Ishikawa (cell line): Measurements from ENCODE around the gene GAS2L1.

Experiments used
- CEBPB ChIP-seq: IDR thresholded peaks from 2 replicates; pipeline ENCODE4 v1.6.1; 2012
- CREB1 ChIP-seq: IDR thresholded peaks from 2 replicates; pipeline ENCODE4 v1.6.1; 2012; ENCODE audit warnings: low read depth
- EGR1 ChIP-seq: IDR thresholded peaks from 2 replicates; pipeline ENCODE4 v1.6.1; 2012
- EP300 ChIP-seq: IDR thresholded peaks from 2 replicates; pipeline ENCODE4 v1.6.1; 2012; ENCODE audit warnings: borderline replicate concordance
- FOXM1 ChIP-seq: IDR thresholded peaks from 2 replicates; pipeline ENCODE4 v1.6.1; 2012; ENCODE audit warnings: low read depth, borderline replicate concordance
- NFIC ChIP-seq: IDR thresholded peaks from 2 replicates; pipeline ENCODE4 v1.6.1; 2012
- RAD21 ChIP-seq: IDR thresholded peaks from 2 replicates; pipeline ENCODE4 v1.6.1; 2012; ENCODE audit warnings: low read depth
- TAF1 ChIP-seq: IDR thresholded peaks from 2 replicates; pipeline ENCODE4 v1.6.1; 2012; ENCODE audit warnings: low read depth, mild to moderate bottlenecking
- TCF12 ChIP-seq: IDR thresholded peaks from 2 replicates; pipeline ENCODE4 v1.6.1; 2012; ENCODE audit warnings: low read depth
- TEAD4 ChIP-seq: IDR thresholded peaks from 2 replicates; pipeline ENCODE4 v1.6.1; 2012
- USF1 ChIP-seq: IDR thresholded peaks from 2 replicates; pipeline ENCODE4 v1.6.1; 2012
- YY1 ChIP-seq: IDR thresholded peaks from 2 replicates; pipeline ENCODE4 v1.6.1; 2012; ENCODE audit warnings: low read depth
- ZBTB7A ChIP-seq: IDR thresholded peaks from 2 replicates; pipeline ENCODE4 v1.6.1; 2012; ENCODE audit warnings: low read depth
- TF ChIP-seq, protein P1 (sequence below): IDR thresholded peaks from 2 replicates; pipeline ENCODE4 v1.6.1; 2012; ENCODE audit warnings: low read depth, mild to moderate bottlenecking
- TF ChIP-seq, protein P2 (sequence below): IDR thresholded peaks from 2 replicates; pipeline ENCODE4 v1.6.1; 2012

Gene GAS2L1

DNA sequence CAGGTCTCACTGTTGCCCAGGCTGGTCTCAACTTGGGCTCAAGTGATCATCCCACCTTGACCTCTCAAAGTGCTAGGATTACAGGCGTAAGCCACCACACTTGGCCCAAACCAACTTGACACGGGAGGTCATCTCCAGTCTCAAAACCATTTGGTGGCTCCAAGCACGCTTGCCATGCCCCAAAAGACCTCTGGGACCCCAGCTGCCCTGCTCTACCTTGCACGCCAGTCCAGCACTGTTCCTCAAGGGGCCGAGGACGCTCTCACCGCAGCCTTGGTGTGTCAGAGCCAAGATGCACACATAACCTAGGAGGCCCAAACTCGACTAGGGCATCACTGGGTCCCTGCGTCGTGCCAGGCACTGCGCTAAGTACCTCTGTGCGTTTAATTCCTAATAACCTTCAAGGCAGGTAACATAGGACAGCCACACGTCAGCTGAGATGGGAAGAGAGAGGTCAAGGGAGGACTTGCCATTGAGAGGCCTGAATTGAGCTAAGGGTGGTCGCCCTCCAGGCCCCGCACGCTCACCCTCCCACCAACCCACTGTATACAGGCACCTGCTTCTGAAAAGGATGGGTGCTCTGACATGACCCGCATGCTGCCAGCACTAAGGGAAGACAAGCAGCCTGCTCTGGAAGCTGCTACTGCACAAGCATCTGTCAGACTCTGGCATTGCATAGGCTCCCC is 4.6 kb upstream of the GAS2L1 start:
- TF ChIP-seq TAF1 (no peak), YY1 (no peak), ZBTB7A (no peak), USF1 (no peak), EP300 (no peak), TCF12 (no peak), CEBPB (no peak)

GRCh38 chr22:29302402-29302680 is 4.1 kb upstream of the GAS2L1 start:
- TF ChIP-seq, protein P1, sequence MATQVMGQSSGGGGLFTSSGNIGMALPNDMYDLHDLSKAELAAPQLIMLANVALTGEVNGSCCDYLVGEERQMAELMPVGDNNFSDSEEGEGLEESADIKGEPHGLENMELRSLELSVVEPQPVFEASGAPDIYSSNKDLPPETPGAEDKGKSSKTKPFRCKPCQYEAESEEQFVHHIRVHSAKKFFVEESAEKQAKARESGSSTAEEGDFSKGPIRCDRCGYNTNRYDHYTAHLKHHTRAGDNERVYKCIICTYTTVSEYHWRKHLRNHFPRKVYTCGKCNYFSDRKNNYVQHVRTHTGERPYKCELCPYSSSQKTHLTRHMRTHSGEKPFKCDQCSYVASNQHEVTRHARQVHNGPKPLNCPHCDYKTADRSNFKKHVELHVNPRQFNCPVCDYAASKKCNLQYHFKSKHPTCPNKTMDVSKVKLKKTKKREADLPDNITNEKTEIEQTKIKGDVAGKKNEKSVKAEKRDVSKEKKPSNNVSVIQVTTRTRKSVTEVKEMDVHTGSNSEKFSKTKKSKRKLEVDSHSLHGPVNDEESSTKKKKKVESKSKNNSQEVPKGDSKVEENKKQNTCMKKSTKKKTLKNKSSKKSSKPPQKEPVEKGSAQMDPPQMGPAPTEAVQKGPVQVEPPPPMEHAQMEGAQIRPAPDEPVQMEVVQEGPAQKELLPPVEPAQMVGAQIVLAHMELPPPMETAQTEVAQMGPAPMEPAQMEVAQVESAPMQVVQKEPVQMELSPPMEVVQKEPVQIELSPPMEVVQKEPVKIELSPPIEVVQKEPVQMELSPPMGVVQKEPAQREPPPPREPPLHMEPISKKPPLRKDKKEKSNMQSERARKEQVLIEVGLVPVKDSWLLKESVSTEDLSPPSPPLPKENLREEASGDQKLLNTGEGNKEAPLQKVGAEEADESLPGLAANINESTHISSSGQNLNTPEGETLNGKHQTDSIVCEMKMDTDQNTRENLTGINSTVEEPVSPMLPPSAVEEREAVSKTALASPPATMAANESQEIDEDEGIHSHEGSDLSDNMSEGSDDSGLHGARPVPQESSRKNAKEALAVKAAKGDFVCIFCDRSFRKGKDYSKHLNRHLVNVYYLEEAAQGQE = no peak
- TF ChIP-seq, protein P2, sequence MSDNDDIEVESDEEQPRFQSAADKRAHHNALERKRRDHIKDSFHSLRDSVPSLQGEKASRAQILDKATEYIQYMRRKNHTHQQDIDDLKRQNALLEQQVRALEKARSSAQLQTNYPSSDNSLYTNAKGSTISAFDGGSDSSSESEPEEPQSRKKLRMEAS = no peak
- TF ChIP-seq YY1 = no peak
- TF ChIP-seq CEBPB = no peak
- no peak for TF ChIP-seq ZBTB7A
- TF ChIP-seq NFIC = no peak
- no peak for TF ChIP-seq USF1
- no peak for TF ChIP-seq EP300
- no peak for TF ChIP-seq TCF12

GRCh38 chr22:29302681-29303465 is 3.6 kb upstream of the GAS2L1 start:
- TF ChIP-seq TCF12 (peak; percentile 74), TAF1 (no peak), NFIC (peak; percentile 76; the same call in 1 of the 2 replicates), EP300 (peak; percentile 43; the same call in 1 of the 2 replicates), USF1 (peak; percentile 58), YY1 (no peak), CEBPB (no peak), EGR1 (no peak), RAD21 (peak; percentile 26; the same call in 1 of the 2 replicates), CREB1 (no peak), ZBTB7A (peak; percentile 59; the same call in 1 of the 2 replicates), FOXM1 (no peak), TEAD4 (no peak; the same call in 1 of the 2 replicates)
- TF ChIP-seq, protein P1 = peak; percentile 36; the same call in 1 of the 2 replicates
- TF ChIP-seq, protein P2 = no peak

DNA sequence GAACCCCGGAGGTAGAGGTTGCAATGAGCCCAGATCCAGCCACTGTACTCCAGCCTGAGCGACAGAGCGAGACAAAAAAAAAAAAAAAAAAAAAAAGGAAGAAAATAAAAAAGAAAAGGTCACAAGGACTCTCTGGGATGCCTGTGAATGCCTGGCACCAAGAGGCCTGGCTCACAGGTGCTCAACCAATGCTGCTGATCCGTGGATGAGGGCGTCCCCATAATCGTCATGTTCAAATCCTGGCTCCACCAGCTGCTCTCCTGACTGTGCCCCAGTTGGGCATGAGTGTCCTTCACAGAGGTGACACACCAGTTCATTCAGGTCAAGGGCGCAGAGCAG is 645 bp upstream of the GAS2L1 start:
- TF ChIP-seq EP300 (no peak), ZBTB7A (no peak), USF1 (no peak)

- TF ChIP-seq, protein P2 = peak; percentile 12
- peak; percentile 58; the same call in 1 of the 2 replicates for TF ChIP-seq EP300
- TF ChIP-seq EGR1 = no peak
- TF ChIP-seq TEAD4 = peak; percentile 93
- TF ChIP-seq NFIC = 0 out of 2 replicates have a peak, but pooled peaks have one; percentile 31
These were observed 565 bp downstream of the GAS2L1 start for GRCh38 chr22:29306835-29307595.
